ENCODE data around the gene PRXL2C. TPM values are rescaled to one million over a fixed set of nuclear protein-coding genes. Genes with fewer than 3 reads are reported as not detected.
"Not testable (repeated sequence)": the region's sequence is repeated elsewhere in the genome, so short reads cannot be mapped to it uniquely, and the experiment has no call there.

PRXL2C gene
- total RNA-seq, 2 donors from 2014 or later = 14.3 to 14.6 TPM

DNA sequence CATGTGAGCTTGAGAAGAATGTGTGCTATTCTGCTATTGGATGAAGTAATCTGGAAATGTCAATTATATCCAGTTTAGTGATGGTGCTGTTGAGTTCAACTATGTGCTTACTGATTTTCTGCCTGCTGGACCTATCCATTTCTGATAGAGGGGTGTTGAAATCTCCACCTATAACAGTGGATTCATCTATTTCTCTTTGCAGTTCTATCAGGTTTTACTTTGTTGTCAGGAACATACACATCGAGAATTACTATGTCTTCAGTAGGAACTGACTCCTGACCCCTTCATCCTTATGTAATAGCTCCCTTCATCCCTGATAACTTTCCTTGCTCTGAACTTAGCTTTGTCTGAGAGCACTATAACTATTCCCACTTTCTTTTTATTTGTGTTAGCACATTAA lies 18.7 kb downstream of the PRXL2C start:
- Histone ChIP-seq H3K27ac (no peak overlapping the region), H3K4me1 (replicated peaks) (no peaks in the 10 kb centered on the region), H3K9me3 (no peaks in the 10 kb centered on the region), H3K27me3 (replicated peaks; ENCODE audit: insufficient read depth) (no peaks in the 10 kb centered on the region), H3K4me3 (no peak overlapping the region), H3K36me3 (no peaks in the 10 kb centered on the region)
- TF ChIP-seq POLR2A (IDR thresholded peaks at IDR 0.05) (no peak), POLR2AphosphoS5 (IDR thresholded peaks at IDR 0.05) (no peak)
- TF ChIP-seq, protein P1, sequence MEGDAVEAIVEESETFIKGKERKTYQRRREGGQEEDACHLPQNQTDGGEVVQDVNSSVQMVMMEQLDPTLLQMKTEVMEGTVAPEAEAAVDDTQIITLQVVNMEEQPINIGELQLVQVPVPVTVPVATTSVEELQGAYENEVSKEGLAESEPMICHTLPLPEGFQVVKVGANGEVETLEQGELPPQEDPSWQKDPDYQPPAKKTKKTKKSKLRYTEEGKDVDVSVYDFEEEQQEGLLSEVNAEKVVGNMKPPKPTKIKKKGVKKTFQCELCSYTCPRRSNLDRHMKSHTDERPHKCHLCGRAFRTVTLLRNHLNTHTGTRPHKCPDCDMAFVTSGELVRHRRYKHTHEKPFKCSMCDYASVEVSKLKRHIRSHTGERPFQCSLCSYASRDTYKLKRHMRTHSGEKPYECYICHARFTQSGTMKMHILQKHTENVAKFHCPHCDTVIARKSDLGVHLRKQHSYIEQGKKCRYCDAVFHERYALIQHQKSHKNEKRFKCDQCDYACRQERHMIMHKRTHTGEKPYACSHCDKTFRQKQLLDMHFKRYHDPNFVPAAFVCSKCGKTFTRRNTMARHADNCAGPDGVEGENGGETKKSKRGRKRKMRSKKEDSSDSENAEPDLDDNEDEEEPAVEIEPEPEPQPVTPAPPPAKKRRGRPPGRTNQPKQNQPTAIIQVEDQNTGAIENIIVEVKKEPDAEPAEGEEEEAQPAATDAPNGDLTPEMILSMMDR (IDR thresholded peaks at IDR 0.05) = no peak
- 75% methylated on average over 1 of the region's 1 CpG for WGBS
- intact Hi-C loops (cut with DNase I) = no loop called here
- DNase-seq (ENCODE audit: low spot score) = no peak

GRCh38 chr9:96633579-96633978 lies 21.5 kb downstream of the PRXL2C start:
- 80% methylated on average over 8 of the region's 8 CpGs for WGBS
- H3K9me3 ChIP-seq; intact Hi-C loops (cut with DNase I); DNase-seq (ENCODE audit: low spot score); H3K27me3 ChIP-seq (replicated peaks; ENCODE audit: insufficient read depth); H3K27ac ChIP-seq; H3K4me1 ChIP-seq (replicated peaks); H3K36me3 ChIP-seq; H3K4me3 ChIP-seq: not testable (repeated sequence)

DNA sequence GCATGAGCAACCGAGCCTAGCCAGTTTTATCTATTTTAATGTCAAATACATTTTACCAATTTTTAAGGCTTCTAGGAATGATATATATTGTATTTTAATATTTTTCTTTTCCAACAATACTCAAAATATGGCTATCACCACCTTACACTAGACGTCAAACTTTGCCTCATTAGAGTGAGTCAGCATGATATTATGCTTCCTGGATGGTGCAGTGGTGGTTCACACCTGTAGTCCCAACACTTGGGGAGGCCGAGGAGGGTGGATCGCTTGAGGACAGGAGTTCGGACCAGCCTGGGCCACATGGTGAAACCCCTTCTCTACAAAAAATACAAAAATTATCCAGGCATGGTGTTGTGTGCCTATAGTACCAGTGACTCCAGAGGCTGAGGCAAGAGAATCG lies 28.2 kb downstream of the PRXL2C start:
- Histone ChIP-seq H3K27me3 (replicated peaks; ENCODE audit: insufficient read depth) (no peaks in the 10 kb centered on the region), H3K4me1 (replicated peaks) (no peaks in the 10 kb centered on the region), H3K4me3 (no peak overlapping the region), H3K27ac (no peak overlapping the region), H3K36me3 (no peaks in the 10 kb centered on the region), H3K9me3 (no peaks in the 10 kb centered on the region)
- no peak for TF ChIP-seq POLR2AphosphoS5 (IDR thresholded peaks at IDR 0.05)
- no peak for TF ChIP-seq POLR2A (IDR thresholded peaks at IDR 0.05)
- TF ChIP-seq, protein P1 (IDR thresholded peaks at IDR 0.05) = no peak
- 89% methylated on average over 6 of the region's 6 CpGs for WGBS
- no peak for DNase-seq (ENCODE audit: low spot score)
- intact Hi-C loops (cut with DNase I) = no loop called here

GRCh38 chr9:96621618-96622017 lies 33.5 kb downstream of the PRXL2C start:
- no peaks in the 10 kb centered on the region for H3K4me1 ChIP-seq (replicated peaks)
- no peaks in the 10 kb centered on the region for H3K9me3 ChIP-seq
- no peaks in the 10 kb centered on the region for H3K27me3 ChIP-seq (replicated peaks; ENCODE audit: insufficient read depth)
- 76% methylated on average over 4 of the region's 4 CpGs for WGBS
- intact Hi-C loops (cut with DNase I) = no loop called here
- H3K4me3 ChIP-seq = no peak overlapping the region
- DNase-seq (ENCODE audit: low spot score) = no peak
- H3K27ac ChIP-seq = no peak overlapping the region
- H3K36me3 ChIP-seq = no peaks in the 10 kb centered on the region
- TF ChIP-seq POLR2AphosphoS5 (IDR thresholded peaks at IDR 0.05) = no peak
- TF ChIP-seq, protein P1 (IDR thresholded peaks at IDR 0.05) = no peak
- TF ChIP-seq POLR2A (IDR thresholded peaks at IDR 0.05) = no peak

- H3K27me3 ChIP-seq (replicated peaks; ENCODE audit: insufficient read depth) = no peaks in the 10 kb centered on the region
- TF ChIP-seq POLR2A (IDR thresholded peaks at IDR 0.05) (no peak), POLR2AphosphoS5 (IDR thresholded peaks at IDR 0.05) (no peak)
- TF ChIP-seq, protein P1 (IDR thresholded peaks at IDR 0.05) = no peak
- no peaks in the 10 kb centered on the region for H3K9me3 ChIP-seq
- intact Hi-C loops (cut with DNase I) = no loop called here
- DNase-seq (ENCODE audit: low spot score) = no peak
- no peak overlapping the region for H3K27ac ChIP-seq
- no peak overlapping the region for H3K4me3 ChIP-seq
- 81% methylated on average over 7 of the region's 7 CpGs for WGBS
- no peaks in the 10 kb centered on the region for H3K36me3 ChIP-seq
- no peaks in the 10 kb centered on the region for H3K4me1 ChIP-seq (replicated peaks)
These were observed 34.3 kb downstream of the PRXL2C start for GRCh38 chr9:96620832-96621269.

All from prostate gland (tissue), 2 donors.